ENCODE measurements around the gene TPP1. TPM values are rescaled to one million over a fixed set of nuclear protein-coding genes. Genes with fewer than 3 reads are reported as not detected.

Gene TPP1
- total RNA-seq, 2 donors from 2014 or later = 48.6 to 92.4 TPM

GRCh38 chr11:6629573-6629891 is 10.3 kb upstream of the TPP1 start:
- Mint-ChIP-seq H3K27me3 (no peaks in the 10 kb centered on the region), H3K4me3 (no peak overlapping the region), H3K36me3 (no peaks in the 10 kb centered on the region), H3K4me1 (ENCODE audit: low read depth in 2 of 2) (peaks cover 10 to 20% of the 10 kb centered on the region in 2 donors), H3K9me3 (no peaks in the 10 kb centered on the region), H3K27ac (no peak overlapping the region)
- ATAC-seq (no peak), DNase-seq (ENCODE audit: low spot score) (no peak)

- H3K4me1 Mint-ChIP-seq (ENCODE audit: low read depth in 2 of 2) = peaks cover 10 to 20% of the 10 kb centered on the region in 2 donors
- DNase-seq (ENCODE audit: low spot score) (no peak), ATAC-seq (no peak)
- H3K36me3 Mint-ChIP-seq = no peaks in the 10 kb centered on the region
- peak overlapping the region in 1 of 2 donors; percentile 78 for H3K27ac Mint-ChIP-seq
- no peaks in the 10 kb centered on the region for H3K9me3 Mint-ChIP-seq
- H3K4me3 Mint-ChIP-seq = no peak overlapping the region
- H3K27me3 Mint-ChIP-seq = no peaks in the 10 kb centered on the region
These were observed 9.3 kb upstream of the TPP1 start for GRCh38 chr11:6628526-6628925.

- no peaks in the 10 kb centered on the region for H3K9me3 Mint-ChIP-seq
- ATAC-seq = peak; percentile 26 to 76
- H3K36me3 Mint-ChIP-seq = no peaks in the 10 kb centered on the region
- H3K4me1 Mint-ChIP-seq (ENCODE audit: low read depth in 2 of 2) = peaks cover 10 to 20% of the 10 kb centered on the region in 2 donors
- no peak for DNase-seq (ENCODE audit: low spot score)
- H3K27ac Mint-ChIP-seq = peak overlapping the region; percentile 16 to 78
- H3K4me3 Mint-ChIP-seq = peak overlapping the region; percentile 36
- no peaks in the 10 kb centered on the region for H3K27me3 Mint-ChIP-seq
These were observed 8.6 kb upstream of the TPP1 start for GRCh38 chr11:6627762-6628241.

GRCh38 chr11:6626971-6627761 is 7.9 kb upstream of the TPP1 start:
- no peaks in the 10 kb centered on the region for H3K27me3 Mint-ChIP-seq
- DNase-seq (ENCODE audit: low spot score) = no peak
- H3K9me3 Mint-ChIP-seq = no peaks in the 10 kb centered on the region
- H3K36me3 Mint-ChIP-seq = no peaks in the 10 kb centered on the region
- peak overlapping the region; percentile 36 for H3K4me3 Mint-ChIP-seq
- peak overlapping the region; percentile 16 to 78 for H3K27ac Mint-ChIP-seq
- no peak for ATAC-seq
- H3K4me1 Mint-ChIP-seq (ENCODE audit: low read depth in 2 of 2) = peaks cover 10 to 20% of the 10 kb centered on the region in 2 donors

- Mint-ChIP-seq H3K4me3 (no peak overlapping the region), H3K27ac (peak overlapping the region in 1 of 2 donors; percentile 72), H3K9me3 (no peaks in the 10 kb centered on the region), H3K36me3 (no peaks in the 10 kb centered on the region), H3K27me3 (no peaks in the 10 kb centered on the region), H3K4me1 (ENCODE audit: low read depth in 2 of 2) (peaks cover 10 to 20% of the 10 kb centered on the region in 2 donors)
- ATAC-seq (no peak), DNase-seq (ENCODE audit: low spot score) (no peak)
These were observed 6.7 kb upstream of the TPP1 start for GRCh38 chr11:6625832-6626420.

- no peak for ATAC-seq
- Mint-ChIP-seq H3K36me3 (no peaks in the 10 kb centered on the region), H3K4me3 (no peak overlapping the region), H3K4me1 (ENCODE audit: low read depth in 2 of 2) (peaks cover 10 to 20% of the 10 kb centered on the region in 2 donors), H3K27ac (no peak overlapping the region), H3K27me3 (no peaks in the 10 kb centered on the region), H3K9me3 (no peaks in the 10 kb centered on the region)
- DNase-seq (ENCODE audit: low spot score) = no peak
These were observed 6.1 kb upstream of the TPP1 start for GRCh38 chr11:6625156-6625831.

- DNase-seq (ENCODE audit: low spot score) = no peak
These were observed 4.5 kb upstream of the TPP1 start for GRCh38 chr11:6623391-6624363.

GRCh38 chr11:6622261-6623171 is 3.3 kb upstream of the TPP1 start:
- Mint-ChIP-seq H3K27ac (no peak overlapping the region), H3K9me3 (no peaks in the 10 kb centered on the region), H3K4me3 (no peak overlapping the region), H3K4me1 (ENCODE audit: low read depth in 2 of 2) (peaks cover 3 to 13% of the 10 kb centered on the region in 2 donors), H3K36me3 (no peaks in the 10 kb centered on the region), H3K27me3 (no peaks in the 10 kb centered on the region)
- no peak for ATAC-seq
- no peak for DNase-seq (ENCODE audit: low spot score)

More at GRCh38 chr11:6623391-6624363, 4.5 kb upstream of the TPP1 start:
- Mint-ChIP-seq H3K4me3 (no peak overlapping the region), H3K4me1 (ENCODE audit: low read depth in 2 of 2) (peaks cover 10 to 20% of the 10 kb centered on the region in 2 donors), H3K27me3 (no peaks in the 10 kb centered on the region), H3K9me3 (no peaks in the 10 kb centered on the region), H3K27ac (no peak overlapping the region), H3K36me3 (no peaks in the 10 kb centered on the region)
- ATAC-seq = no peak

GRCh38 chr11:6621711-6622211 is 2.5 kb upstream of the TPP1 start:
- no peak overlapping the region for H3K27ac Mint-ChIP-seq
- no peak for ATAC-seq
- no peaks in the 10 kb centered on the region for H3K9me3 Mint-ChIP-seq
- no peak for DNase-seq (ENCODE audit: low spot score)
- no peak overlapping the region for H3K4me3 Mint-ChIP-seq
- no peaks in the 10 kb centered on the region for H3K27me3 Mint-ChIP-seq
- H3K4me1 Mint-ChIP-seq (ENCODE audit: low read depth in 2 of 2) = peaks cover 1 to 12% of the 10 kb centered on the region in 2 donors
- no peaks in the 10 kb centered on the region for H3K36me3 Mint-ChIP-seq

- DNase-seq (ENCODE audit: low spot score) (no peak), ATAC-seq (no peak)
- Mint-ChIP-seq H3K9me3 (no peaks in the 10 kb centered on the region), H3K27ac (no peak overlapping the region), H3K27me3 (no peaks in the 10 kb centered on the region), H3K4me1 (ENCODE audit: low read depth in 2 of 2) (peaks cover 11 to 14% of the 10 kb centered on the region in 2 donors), H3K36me3 (peaks cover 5% of the 10 kb centered on the region), H3K4me3 (no peak overlapping the region)
These were observed 1.4 kb upstream of the TPP1 start for GRCh38 chr11:6620636-6621035.

GRCh38 chr11:6618117-6619003 is 862 bp downstream of the TPP1 start:
- no peaks in the 10 kb centered on the region for H3K27me3 Mint-ChIP-seq
- H3K36me3 Mint-ChIP-seq = peaks cover 10% of the 10 kb centered on the region

More at GRCh38 chr11:6618117-6619003, 862 bp downstream of the TPP1 start:
- no peak overlapping the region for H3K27ac Mint-ChIP-seq
- ATAC-seq (peak; percentile 66 to 76), DNase-seq (ENCODE audit: low spot score) (peak; percentile 83)
- no peak overlapping the region for H3K4me3 Mint-ChIP-seq
- no peaks in the 10 kb centered on the region for H3K9me3 Mint-ChIP-seq
- H3K4me1 Mint-ChIP-seq (ENCODE audit: low read depth in 2 of 2) = peaks cover 14 to 15% of the 10 kb centered on the region in 2 donors
